ENCODE measurements around the gene CREG2. TPM values are rescaled to one million over a fixed set of nuclear protein-coding genes. Genes with fewer than 3 reads are reported as not detected.

The CREG2 gene
- polyA plus RNA-seq, 1 donor from 2014 or later = 1.2 TPM

- Histone ChIP-seq H3K27me3 (ENCODE audit: insufficient read depth, low read depth, low read length) (no peaks in the 10 kb centered on the region), H2AFZ (ENCODE audit: low read depth, low read length) (no peak overlapping the region), H3K4me2 (ENCODE audit: low read length) (no peak overlapping the region), H3K9ac (ENCODE audit: low read length) (no peak overlapping the region), H3K9me3 (ENCODE audit: low read length) (no peaks in the 10 kb centered on the region), H3F3A (ENCODE audit: insufficient read depth, low read length, poor library complexity, severe bottlenecking) (no peaks in the 10 kb centered on the region), H3K79me2 (replicated peaks; ENCODE audit: insufficient read depth, low read length) (no peaks in the 10 kb centered on the region), H3K36me3 (ENCODE audit: insufficient read depth, low read length) (no peaks in the 10 kb centered on the region), H3K9me2 (ENCODE audit: insufficient read depth, low read length) (no peaks in the 10 kb centered on the region), H4K20me1 (ENCODE audit: insufficient read depth) (no peaks in the 10 kb centered on the region), H3K4me3 (ENCODE audit: low read length) (no peak overlapping the region), H3K27ac (ENCODE audit: low read length) (no peak overlapping the region)
- TF ChIP-seq EP300 (conservative IDR thresholded peaks at IDR 0.05; ENCODE audit: poor library complexity, severe bottlenecking) = no peak
Measured at GRCh38 chr2:101429453-101429852, 42.1 kb upstream of the CREG2 start.

- Histone ChIP-seq H3K79me2 (replicated peaks; ENCODE audit: insufficient read depth, low read length) (no peaks in the 10 kb centered on the region), H3K27ac (ENCODE audit: low read length) (no peak overlapping the region), H3K36me3 (ENCODE audit: insufficient read depth, low read length) (no peaks in the 10 kb centered on the region), H2AFZ (ENCODE audit: low read depth, low read length) (no peak overlapping the region), H3K9me2 (ENCODE audit: insufficient read depth, low read length) (no peaks in the 10 kb centered on the region), H3K27me3 (ENCODE audit: insufficient read depth, low read depth, low read length) (no peaks in the 10 kb centered on the region), H3K4me3 (ENCODE audit: low read length) (no peak overlapping the region), H3F3A (ENCODE audit: insufficient read depth, low read length, poor library complexity, severe bottlenecking) (no peaks in the 10 kb centered on the region), H3K4me2 (ENCODE audit: low read length) (no peak overlapping the region), H3K9ac (ENCODE audit: low read length) (no peak overlapping the region), H3K9me3 (ENCODE audit: low read length) (no peaks in the 10 kb centered on the region), H4K20me1 (ENCODE audit: insufficient read depth) (no peaks in the 10 kb centered on the region)
- TF ChIP-seq EZH2 (IDR thresholded peaks at IDR 0.05; ENCODE audit: borderline replicate concordance, insufficient read depth, low read length, poor library complexity, severe bottlenecking) (no peak), POLR2AphosphoS5 (IDR thresholded peaks at IDR 0.05) (no peak), EP300 (conservative IDR thresholded peaks at IDR 0.05; ENCODE audit: poor library complexity, severe bottlenecking) (no peak), TAF1 (IDR thresholded peaks at IDR 0.05; ENCODE audit: low read depth) (no peak), REST (IDR thresholded peaks at IDR 0.05; ENCODE audit: borderline replicate concordance) (no peak), RAD21 (conservative IDR thresholded peaks at IDR 0.05) (no peak), MXI1 (conservative IDR thresholded peaks at IDR 0.05; ENCODE audit: poor library complexity, severe bottlenecking) (no peak), SMC3 (conservative IDR thresholded peaks at IDR 0.05; ENCODE audit: poor library complexity) (no peak), CTCF (IDR thresholded peaks at IDR 0.05; ENCODE audit: poor library complexity, severe bottlenecking) (no peak)
Measured at GRCh38 chr2:101428422-101429176, 41.3 kb upstream of the CREG2 start.

All from neural cell (in vitro differentiated cells).